ENCODE data around the gene TMED6.

The TMED6 gene

GRCh38 chr16:69329369-69330285 is 22.0 kb downstream of the TMED6 start:
- TF ChIP-seq CTCF (IDR thresholded peaks at IDR 0.05; ENCODE audit: insufficient read depth, low read depth, low read length, missing control alignments) = no peak
- H3K4me3 ChIP-seq (ENCODE audit: low read length) = peak overlapping the region; percentile 73
- peak; percentile 60 for DNase-seq (ENCODE audit: low read depth)

DNA sequence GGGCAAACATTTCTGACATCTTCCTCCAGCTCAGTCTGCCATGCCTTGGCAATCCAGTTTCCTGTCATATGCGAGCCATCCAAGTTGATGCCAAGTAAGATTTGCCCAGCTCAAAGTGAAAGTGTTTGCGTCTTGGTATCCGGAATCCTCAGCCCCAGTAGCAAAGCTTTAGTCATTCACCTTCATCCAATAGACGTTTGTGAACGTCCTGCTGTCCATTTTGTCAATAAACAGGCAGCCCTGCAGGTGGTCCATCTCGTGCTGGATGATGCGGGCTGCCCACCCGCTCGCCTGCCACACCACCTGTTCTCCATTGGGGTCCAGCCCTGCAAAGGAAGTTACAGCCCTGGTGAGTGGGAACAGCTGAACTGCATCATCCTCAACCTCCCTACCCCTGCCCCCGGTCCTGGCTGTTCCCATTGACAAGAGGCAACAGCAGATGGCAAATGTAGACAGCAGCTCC is 22.7 kb downstream of the TMED6 start:
- DNase-seq (ENCODE audit: low read depth) = peak; percentile 43
- no peak for TF ChIP-seq CTCF (IDR thresholded peaks at IDR 0.05; ENCODE audit: insufficient read depth, low read depth, low read length, missing control alignments)
- peak overlapping the region; percentile 73 for H3K4me3 ChIP-seq (ENCODE audit: low read length)

GRCh38 chr16:69327585-69328310 is 23.8 kb downstream of the TMED6 start:
- DNase-seq (ENCODE audit: low read depth) = no peak
- TF ChIP-seq CTCF (IDR thresholded peaks at IDR 0.05; ENCODE audit: insufficient read depth, low read depth, low read length, missing control alignments) = no peak

DNA sequence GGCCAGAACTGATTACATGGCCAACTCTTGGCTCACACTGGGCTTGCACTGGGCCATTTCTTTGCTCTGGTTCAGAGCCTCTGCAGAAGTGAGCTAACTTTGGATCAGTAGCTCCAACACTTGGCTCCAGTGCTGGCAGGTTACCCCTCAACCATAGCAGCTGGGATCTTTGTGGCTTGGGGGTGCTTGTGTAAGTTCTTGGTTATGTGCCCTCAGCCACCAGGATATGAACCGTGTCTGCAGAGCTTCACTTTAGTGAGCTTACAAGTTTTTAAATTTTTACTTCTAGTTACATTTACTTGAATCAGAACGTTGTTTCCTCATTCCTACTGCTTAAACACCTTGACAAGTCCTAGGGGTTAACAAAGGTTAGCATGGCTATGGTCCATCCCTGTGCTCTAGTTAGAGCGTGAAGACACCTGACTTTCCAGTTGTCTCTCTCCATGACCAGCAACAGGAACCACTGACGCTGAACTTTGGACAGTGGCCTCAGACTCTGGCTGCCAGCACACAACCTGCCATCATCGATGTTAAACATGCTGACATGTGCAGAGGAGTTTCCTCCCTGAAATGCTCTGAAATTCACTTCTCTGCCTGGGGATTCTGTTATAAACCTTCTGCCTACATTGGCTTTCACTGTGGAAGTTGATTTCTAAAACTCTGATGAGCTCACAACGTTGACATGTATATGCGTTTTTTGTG is 25.3 kb downstream of the TMED6 start:
- no peak overlapping the region for H3K4me3 ChIP-seq (ENCODE audit: low read length)
- no peak for TF ChIP-seq CTCF (IDR thresholded peaks at IDR 0.05; ENCODE audit: insufficient read depth, low read depth, low read length, missing control alignments)
- DNase-seq (ENCODE audit: low read depth) = no peak

More at GRCh38 chr16:69327585-69328310, 23.8 kb downstream of the TMED6 start:
- no peak overlapping the region for H3K4me3 ChIP-seq (ENCODE audit: low read length)

DNA sequence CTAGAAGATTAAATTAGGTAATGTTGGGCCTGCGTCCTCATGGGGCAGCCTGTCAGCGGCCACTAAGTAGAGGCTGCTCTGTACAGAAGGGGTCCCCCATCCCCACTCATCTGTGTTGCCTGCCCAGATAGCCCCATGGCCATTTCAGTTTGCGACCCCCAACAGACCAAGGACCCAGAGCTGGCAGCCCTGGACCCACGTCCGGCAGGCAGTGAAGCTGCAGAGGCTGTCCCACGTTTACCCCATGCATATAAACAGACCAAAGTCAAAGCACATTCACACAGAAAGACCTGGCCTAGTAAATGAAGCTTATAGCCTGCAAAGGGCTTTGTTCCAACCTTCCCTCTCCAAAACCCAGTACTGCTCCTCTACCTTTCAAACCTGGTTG is 25.8 kb downstream of the TMED6 start:
- no peak for DNase-seq (ENCODE audit: low read depth)
- no peak for TF ChIP-seq CTCF (IDR thresholded peaks at IDR 0.05; ENCODE audit: insufficient read depth, low read depth, low read length, missing control alignments)
- H3K4me3 ChIP-seq (ENCODE audit: low read length) = no peak overlapping the region

- no peak for TF ChIP-seq CTCF (IDR thresholded peaks at IDR 0.05; ENCODE audit: insufficient read depth, low read depth, low read length, missing control alignments)
- H3K4me3 ChIP-seq (ENCODE audit: low read length) = no peak overlapping the region
- DNase-seq (ENCODE audit: low read depth) = no peak
These were observed 26.9 kb downstream of the TMED6 start for GRCh38 chr16:69324585-69325253.
